Measurements from ENCODE around the gene TRPM3. TPM values are rescaled to one million over a fixed set of nuclear protein-coding genes. Genes with fewer than 3 reads are reported as not detected.

Gene TRPM3
- total RNA-seq, result not detected
- total RNA-seq (2013), result 0.02 TPM

- Mint-ChIP-seq H3K36me3 (no peaks in the 10 kb centered on the region), H3K9me3 (peaks cover 0 to 7% of the 10 kb centered on the region in 2 donors), H3K27ac (no peak within 1 kb of the TSS), H3K27me3 (ENCODE audit: low read depth in 2 of 2) (peaks cover 6 to 8% of the 10 kb centered on the region in 2 donors), H3K4me3 (no peak within 1 kb of the TSS), H3K4me1 (no peaks in the 10 kb centered on the region)
- H3K27me3 ChIP-seq (ENCODE audit: control insufficient read depth, insufficient read depth, low read length), result no peaks in the 10 kb centered on the region
- H3K27ac ChIP-seq (ENCODE audit: low read length), result no peak within 1 kb of the TSS
- no peaks in the 10 kb centered on the region for H3K4me1 ChIP-seq (ENCODE audit: control insufficient read depth, insufficient read depth, low read length)
- no peaks in the 10 kb centered on the region for H3K9me3 ChIP-seq (ENCODE audit: control insufficient read depth, insufficient read depth, low read length)
- no peak within 1 kb of the TSS for H3K4me3 ChIP-seq (ENCODE audit: low read length)
- whole genome bisulfite sequencing (ENCODE audit: insufficient coverage), result 12% methylated on average over 18 of the region's 19 CpGs
- no peaks in the 10 kb centered on the region for H3K36me3 ChIP-seq (ENCODE audit: control insufficient read depth, insufficient read depth, low read length)
- ATAC-seq (no peak), DNase-seq (no peak)
- TF ChIP-seq CTCF (IDR thresholded peaks at IDR 0.05), result no peak
- intact Hi-C loops (cut with micrococcal nuclease), result no loop called here
Measured at GRCh38 chr9:71121275-71122021, at the start of gene TRPM3. Gene TRPM3, minus strand, starts transcription at chr9:71121621. Its CDS starts 267 bp downstream, at chr9:71121354.

- Mint-ChIP-seq H3K36me3 (no peaks in the 10 kb centered on the region), H3K4me1 (no peaks in the 10 kb centered on the region), H3K27me3 (ENCODE audit: low read depth in 2 of 2) (no peaks in the 10 kb centered on the region), H3K9me3 (peaks cover 2 to 4% of the 10 kb centered on the region in 2 donors), H3K4me3 (no peak overlapping the region), H3K27ac (no peak overlapping the region)
- H3K36me3 ChIP-seq (ENCODE audit: control insufficient read depth, insufficient read depth, low read length), result no peaks in the 10 kb centered on the region
- intact Hi-C loops (cut with micrococcal nuclease), result no loop called here
- no peak overlapping the region for H3K27ac ChIP-seq (ENCODE audit: low read length)
- ATAC-seq (no peak), DNase-seq (no peak)
- no peak overlapping the region for H3K4me3 ChIP-seq (ENCODE audit: low read length)
- no peaks in the 10 kb centered on the region for H3K9me3 ChIP-seq (ENCODE audit: control insufficient read depth, insufficient read depth, low read length)
- no peaks in the 10 kb centered on the region for H3K27me3 ChIP-seq (ENCODE audit: control insufficient read depth, insufficient read depth, low read length)
- no peaks in the 10 kb centered on the region for H3K4me1 ChIP-seq (ENCODE audit: control insufficient read depth, insufficient read depth, low read length)
- TF ChIP-seq CTCF (IDR thresholded peaks at IDR 0.05), result no peak
Measured at GRCh38 chr9:71168418-71168817, 47.0 kb upstream of the TRPM3 start.

GRCh38 chr9:71162126-71162525, 40.7 kb upstream of the TRPM3 start:
- intact Hi-C loops (cut with micrococcal nuclease), result no loop called here
- 38% methylated on average over 2 of the region's 2 CpGs for WGBS (ENCODE audit: insufficient coverage)
- Mint-ChIP-seq H3K36me3 (no peaks in the 10 kb centered on the region), H3K27ac (no peak overlapping the region), H3K9me3 (peaks cover 2 to 4% of the 10 kb centered on the region in 2 donors), H3K4me3 (no peak overlapping the region), H3K27me3 (ENCODE audit: low read depth in 2 of 2) (no peaks in the 10 kb centered on the region), H3K4me1 (no peaks in the 10 kb centered on the region)
- ATAC-seq (no peak), DNase-seq (no peak)
- H3K4me3 ChIP-seq (ENCODE audit: low read length), result no peak overlapping the region
- no peak for TF ChIP-seq CTCF (IDR thresholded peaks at IDR 0.05)
- H3K4me1 ChIP-seq (ENCODE audit: control insufficient read depth, insufficient read depth, low read length), result no peaks in the 10 kb centered on the region
- no peaks in the 10 kb centered on the region for H3K36me3 ChIP-seq (ENCODE audit: control insufficient read depth, insufficient read depth, low read length)
- H3K27me3 ChIP-seq (ENCODE audit: control insufficient read depth, insufficient read depth, low read length), result no peaks in the 10 kb centered on the region
- H3K27ac ChIP-seq (ENCODE audit: low read length), result no peak overlapping the region
- no peaks in the 10 kb centered on the region for H3K9me3 ChIP-seq (ENCODE audit: control insufficient read depth, insufficient read depth, low read length)

- H3K36me3 Mint-ChIP-seq, result no peaks in the 10 kb centered on the region
- intact Hi-C loops (cut with micrococcal nuclease), result no loop called here
- H3K4me3 Mint-ChIP-seq, result no peak overlapping the region
- no CpG with 5 or more reads among the region's 1 CpG for WGBS (ENCODE audit: insufficient coverage)
- Histone ChIP-seq H3K9me3 (ENCODE audit: control insufficient read depth, insufficient read depth, low read length) (no peaks in the 10 kb centered on the region), H3K4me3 (ENCODE audit: low read length) (no peak overlapping the region), H3K27ac (ENCODE audit: low read length) (no peak overlapping the region), H3K27me3 (ENCODE audit: control insufficient read depth, insufficient read depth, low read length) (no peaks in the 10 kb centered on the region), H3K4me1 (ENCODE audit: control insufficient read depth, insufficient read depth, low read length) (no peaks in the 10 kb centered on the region), H3K36me3 (ENCODE audit: control insufficient read depth, insufficient read depth, low read length) (no peaks in the 10 kb centered on the region)
- H3K4me1 Mint-ChIP-seq, result no peaks in the 10 kb centered on the region
- no peak for DNase-seq
- H3K27ac Mint-ChIP-seq, result no peak overlapping the region
- no peaks in the 10 kb centered on the region for H3K27me3 Mint-ChIP-seq (ENCODE audit: low read depth in 2 of 2)
- no peak for ATAC-seq
- H3K9me3 Mint-ChIP-seq, result peaks cover 3 to 4% of the 10 kb centered on the region in 2 donors
- TF ChIP-seq CTCF (IDR thresholded peaks at IDR 0.05), result no peak
Measured at GRCh38 chr9:71157731-71158130, 36.3 kb upstream of the TRPM3 start.
